ENCODE data around the gene RABL6. TPM values are rescaled to one million over a fixed set of nuclear protein-coding genes. Genes with fewer than 3 reads are reported as not detected.
"Not testable (repeated sequence)": the region's sequence is repeated elsewhere in the genome, so short reads cannot be mapped to it uniquely, and the experiment has no call there.

RABL6 gene
- total RNA-seq, 4 donors from 2014 or later = 54.2 to 70.7 (median 61.0) TPM

DNA sequence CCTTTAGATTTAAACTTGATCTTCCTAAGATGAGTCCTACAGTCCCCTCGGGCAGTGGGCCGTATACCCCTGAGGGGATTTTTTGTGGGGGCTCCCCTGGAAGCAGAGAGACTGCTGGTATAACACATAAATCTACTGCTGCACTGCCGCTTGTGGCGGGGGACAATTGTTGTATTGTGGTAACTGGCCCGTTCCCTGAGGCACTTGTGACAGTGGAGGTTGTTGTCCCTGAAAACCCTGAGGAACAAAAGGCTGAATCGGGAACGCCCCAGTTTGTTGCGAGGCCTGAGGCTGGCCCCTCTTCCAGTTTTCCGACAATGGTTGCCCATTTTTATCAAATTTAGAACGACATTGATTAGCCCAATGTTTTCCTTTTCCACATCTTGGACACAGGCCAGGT, 21.3 kb upstream of the RABL6 start:
- peaks cover 18% of the 10 kb centered on the region for H3K4me1 ChIP-seq
- H3K27ac ChIP-seq = no peak overlapping the region
- no peak overlapping the region for H3K4me3 ChIP-seq
- no peak for TF ChIP-seq EP300 (IDR thresholded peaks at IDR 0.05)
- no peak for TF ChIP-seq POLR2A (IDR thresholded peaks at IDR 0.05)
- TF ChIP-seq POLR2AphosphoS5 (IDR thresholded peaks at IDR 0.05) = no peak
- TF ChIP-seq, protein P1, sequence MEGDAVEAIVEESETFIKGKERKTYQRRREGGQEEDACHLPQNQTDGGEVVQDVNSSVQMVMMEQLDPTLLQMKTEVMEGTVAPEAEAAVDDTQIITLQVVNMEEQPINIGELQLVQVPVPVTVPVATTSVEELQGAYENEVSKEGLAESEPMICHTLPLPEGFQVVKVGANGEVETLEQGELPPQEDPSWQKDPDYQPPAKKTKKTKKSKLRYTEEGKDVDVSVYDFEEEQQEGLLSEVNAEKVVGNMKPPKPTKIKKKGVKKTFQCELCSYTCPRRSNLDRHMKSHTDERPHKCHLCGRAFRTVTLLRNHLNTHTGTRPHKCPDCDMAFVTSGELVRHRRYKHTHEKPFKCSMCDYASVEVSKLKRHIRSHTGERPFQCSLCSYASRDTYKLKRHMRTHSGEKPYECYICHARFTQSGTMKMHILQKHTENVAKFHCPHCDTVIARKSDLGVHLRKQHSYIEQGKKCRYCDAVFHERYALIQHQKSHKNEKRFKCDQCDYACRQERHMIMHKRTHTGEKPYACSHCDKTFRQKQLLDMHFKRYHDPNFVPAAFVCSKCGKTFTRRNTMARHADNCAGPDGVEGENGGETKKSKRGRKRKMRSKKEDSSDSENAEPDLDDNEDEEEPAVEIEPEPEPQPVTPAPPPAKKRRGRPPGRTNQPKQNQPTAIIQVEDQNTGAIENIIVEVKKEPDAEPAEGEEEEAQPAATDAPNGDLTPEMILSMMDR (IDR thresholded peaks at IDR 0.05) = no peak
- WGBS = 63% methylated on average over 10 of the region's 10 CpGs
- no peaks in the 10 kb centered on the region for H3K36me3 ChIP-seq
- H3K27me3 ChIP-seq = no peaks in the 10 kb centered on the region
- H3K9me3 ChIP-seq = no peaks in the 10 kb centered on the region
- DNase-seq (ENCODE audit: low spot score in 2 of 2) = no peak

DNA sequence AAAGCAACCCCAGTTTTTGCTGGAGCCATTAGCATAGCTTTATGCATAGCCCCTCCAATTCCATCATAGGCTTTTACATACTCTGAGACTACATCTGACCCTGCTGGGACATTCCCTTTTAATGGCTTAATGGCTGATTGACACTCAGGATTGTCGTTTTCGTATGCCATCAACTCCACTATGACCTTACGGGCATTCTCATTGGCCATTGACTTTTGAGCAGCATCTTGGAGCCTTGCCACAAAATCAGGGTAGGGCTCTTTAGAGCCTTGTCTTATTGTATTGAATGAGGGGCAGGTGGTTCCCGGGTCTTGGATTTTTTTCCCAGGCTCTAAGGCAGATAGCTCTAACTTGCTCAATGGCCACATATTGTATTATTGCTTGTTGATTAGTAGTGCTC, 20.8 kb upstream of the RABL6 start:
- H3K9me3 ChIP-seq; H3K4me3 ChIP-seq; H3K27me3 ChIP-seq; DNase-seq (ENCODE audit: low spot score in 2 of 2); H3K36me3 ChIP-seq; H3K27ac ChIP-seq: not testable (repeated sequence)
- 36% methylated on average over 4 of the region's 4 CpGs for WGBS
- peaks cover 23% of the 10 kb centered on the region for H3K4me1 ChIP-seq

DNA sequence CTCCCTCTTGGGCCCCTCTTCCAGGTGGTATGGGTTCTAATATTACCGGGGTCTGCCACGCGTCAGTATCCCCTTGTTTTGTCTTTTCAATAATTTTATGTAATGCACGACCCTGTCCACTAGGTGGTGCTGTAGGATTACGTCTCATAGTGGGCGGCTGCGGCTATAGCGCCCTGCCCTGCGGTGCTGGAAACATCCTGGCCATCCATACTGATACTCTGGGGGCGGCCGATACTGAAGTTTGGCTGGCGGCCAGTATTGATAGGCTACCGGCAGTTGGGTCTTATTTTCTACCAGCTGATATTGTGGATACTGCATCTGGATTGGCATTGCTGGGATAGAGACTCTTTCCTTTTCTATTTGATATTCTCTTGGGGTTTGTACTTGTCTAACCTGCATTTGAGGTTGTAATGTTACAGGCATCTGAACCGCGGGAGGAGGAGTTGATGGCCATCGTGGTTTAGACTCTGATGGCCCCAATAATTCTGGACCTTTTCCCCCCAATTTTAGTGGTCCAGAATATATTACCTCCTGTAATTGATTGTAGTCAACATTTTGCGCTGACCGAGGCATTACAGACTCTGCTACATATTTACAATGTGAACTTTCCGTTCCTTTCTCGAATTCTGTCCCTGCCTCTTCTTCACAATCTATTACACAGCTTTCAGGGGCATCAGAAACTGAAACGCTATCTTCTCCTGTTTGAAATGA, 19.9 kb upstream of the RABL6 start:
- WGBS = 20% methylated on average over 17 of the region's 21 CpGs
- H3K36me3 ChIP-seq = no peaks in the 10 kb centered on the region
- no peak for DNase-seq (ENCODE audit: low spot score in 2 of 2)
- H3K4me3 ChIP-seq = no peak overlapping the region
- H3K27me3 ChIP-seq = no peaks in the 10 kb centered on the region
- no peak overlapping the region for H3K27ac ChIP-seq
- H3K4me1 ChIP-seq = peaks cover 32% of the 10 kb centered on the region
- no peaks in the 10 kb centered on the region for H3K9me3 ChIP-seq
- TF ChIP-seq POLR2A (IDR thresholded peaks at IDR 0.05) = no peak
- TF ChIP-seq POLR2AphosphoS5 (IDR thresholded peaks at IDR 0.05) = no peak
- TF ChIP-seq, protein P1 (IDR thresholded peaks at IDR 0.05) = peak; percentile 70 to 89
- no peak for TF ChIP-seq EP300 (IDR thresholded peaks at IDR 0.05)

DNA sequence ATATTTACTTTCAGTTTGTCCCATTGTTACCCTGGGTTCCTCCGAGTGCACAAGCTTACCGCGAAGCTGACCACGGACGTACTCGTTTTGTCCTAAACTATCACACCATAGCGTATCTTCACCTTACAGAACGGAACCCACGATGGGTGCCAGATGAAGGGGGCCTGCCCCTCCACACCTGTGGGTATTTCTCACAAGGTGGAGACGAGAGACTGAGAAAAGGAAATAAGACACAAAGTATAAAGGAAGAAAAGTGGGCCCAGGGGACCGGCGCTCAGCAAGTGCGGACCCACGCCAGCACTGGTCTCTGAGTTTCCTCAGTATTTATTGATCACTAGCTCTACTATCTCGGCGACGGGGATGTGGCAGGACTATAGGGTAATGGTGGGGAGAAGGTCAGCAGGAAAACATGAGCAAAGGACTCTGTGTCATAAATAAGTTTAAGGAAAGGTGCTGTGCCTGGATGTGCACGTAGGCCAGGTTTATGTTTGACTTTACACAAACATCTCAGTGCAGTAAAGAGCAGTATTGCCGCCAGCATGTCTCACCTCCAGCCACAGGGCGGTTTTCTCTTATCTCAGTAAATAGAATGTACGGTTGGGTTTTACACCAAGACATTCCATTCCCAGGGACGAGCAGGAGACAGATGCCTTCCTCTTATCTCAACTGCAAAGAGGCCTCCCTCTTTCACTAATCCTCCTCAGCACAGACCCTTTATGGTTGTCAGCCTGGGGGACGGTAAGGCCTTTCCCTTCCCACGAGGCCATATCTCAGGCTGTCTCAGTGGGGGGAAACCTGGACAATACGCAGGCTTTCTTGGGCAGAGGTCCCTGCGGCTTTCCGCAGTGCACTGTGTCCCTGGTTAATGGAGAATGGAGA, 18.9 kb upstream of the RABL6 start:
- peaks cover 32% of the 10 kb centered on the region for H3K4me1 ChIP-seq
- H3K4me3 ChIP-seq; H3K27me3 ChIP-seq; H3K9me3 ChIP-seq; H3K27ac ChIP-seq; H3K36me3 ChIP-seq; DNase-seq (ENCODE audit: low spot score in 2 of 2): not testable (repeated sequence)
- WGBS = 80% methylated on average over 27 of the region's 27 CpGs

DNA sequence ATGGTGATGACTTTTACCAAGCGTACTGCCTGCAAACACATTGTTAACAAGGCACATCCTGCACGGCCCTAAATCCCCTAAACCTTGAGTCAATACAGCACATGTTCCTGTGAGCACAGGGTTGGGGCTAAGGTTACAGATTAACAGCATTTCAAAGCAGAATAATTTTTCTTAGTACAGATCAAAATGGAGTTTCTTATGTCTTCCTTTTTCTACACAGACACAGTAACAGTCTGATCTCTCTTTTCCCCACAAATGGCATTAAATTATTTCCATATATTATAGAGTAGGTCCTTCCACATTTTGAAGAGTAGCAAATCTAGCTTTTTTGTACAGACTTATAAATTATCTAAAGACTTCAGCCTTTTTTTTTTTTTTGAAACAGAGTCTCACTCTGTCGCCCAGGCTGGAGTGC, 18.2 kb upstream of the RABL6 start:
- no peak for DNase-seq (ENCODE audit: low spot score in 2 of 2)
- Histone ChIP-seq H3K4me1 (peaks cover 32% of the 10 kb centered on the region), H3K27me3 (no peaks in the 10 kb centered on the region), H3K27ac (no peak overlapping the region), H3K36me3 (no peaks in the 10 kb centered on the region), H3K4me3 (no peak overlapping the region), H3K9me3 (no peaks in the 10 kb centered on the region)
- WGBS = 69% methylated on average over 3 of the region's 3 CpGs
- TF ChIP-seq POLR2A (IDR thresholded peaks at IDR 0.05) (no peak), POLR2AphosphoS5 (IDR thresholded peaks at IDR 0.05) (no peak), EP300 (IDR thresholded peaks at IDR 0.05) (no peak)
- TF ChIP-seq, protein P1 (IDR thresholded peaks at IDR 0.05) = no peak

Measured in suprapubic skin (tissue), 4 donors.